PC-9 (cell line): ENCODE results near the gene EIF4G3.

Experiments used
- CTCF ChIP-seq: fragments of 200-600 bp; sonication (generic); conservative IDR thresholded peaks from 2 replicates; pipeline ENCODE4 v1.6.1; 2017; ENCODE audit warnings: mixed run types, antibody characterized with exemption, mild to moderate bottlenecking, moderate library complexity
- EZH2 ChIP-seq: fragments of 200-600 bp; sonication (generic); IDR thresholded peaks from 2 replicates; pipeline ENCODE4 v1.8.0; 2017; ENCODE audit warnings: antibody characterized with exemption, low read depth

DNA sequence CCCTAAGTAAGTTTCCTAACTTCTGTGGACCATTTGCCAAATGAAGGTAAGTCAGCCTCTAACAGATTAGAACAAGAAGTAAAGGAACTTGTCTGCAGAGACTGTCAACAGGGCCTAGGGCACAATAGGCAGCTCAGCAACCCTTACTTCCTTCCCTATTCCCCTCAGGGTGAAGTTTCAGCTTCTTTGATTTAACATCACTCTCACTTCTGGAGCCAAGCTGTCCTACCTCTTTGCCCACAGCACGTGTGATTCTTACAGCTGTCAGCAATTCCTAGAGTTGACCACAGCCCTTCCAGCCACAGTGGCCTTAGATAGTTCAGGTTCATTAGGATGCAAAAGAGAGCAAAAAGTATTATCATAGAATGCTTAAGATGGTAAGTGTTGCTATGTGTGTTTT is 7.6 kb upstream of the EIF4G3 start:
- TF ChIP-seq CTCF: no peak
- no peak for TF ChIP-seq EZH2
